ENCODE results near the gene JMJD8.

DNA sequence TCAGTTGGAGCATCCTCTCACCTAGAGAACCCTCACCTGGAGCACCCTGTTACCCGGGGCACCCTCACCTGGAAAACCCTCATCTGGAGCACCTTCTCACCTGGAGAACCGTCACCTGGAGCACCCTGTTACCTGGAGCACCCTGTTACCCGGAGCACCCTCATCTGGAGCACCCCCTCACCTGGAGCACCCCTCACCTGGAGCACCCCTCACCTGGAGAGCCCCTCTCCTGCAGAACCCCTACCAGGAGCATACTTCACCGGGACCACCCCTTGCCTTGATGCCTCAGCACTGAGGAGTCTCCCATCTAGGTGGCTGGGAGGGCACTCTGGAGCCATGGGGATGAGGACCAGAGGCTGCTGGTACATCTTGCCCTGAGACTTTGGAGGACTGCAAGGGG lies 24.8 kb upstream of the JMJD8 start:
- TF ChIP-seq, protein P1, sequence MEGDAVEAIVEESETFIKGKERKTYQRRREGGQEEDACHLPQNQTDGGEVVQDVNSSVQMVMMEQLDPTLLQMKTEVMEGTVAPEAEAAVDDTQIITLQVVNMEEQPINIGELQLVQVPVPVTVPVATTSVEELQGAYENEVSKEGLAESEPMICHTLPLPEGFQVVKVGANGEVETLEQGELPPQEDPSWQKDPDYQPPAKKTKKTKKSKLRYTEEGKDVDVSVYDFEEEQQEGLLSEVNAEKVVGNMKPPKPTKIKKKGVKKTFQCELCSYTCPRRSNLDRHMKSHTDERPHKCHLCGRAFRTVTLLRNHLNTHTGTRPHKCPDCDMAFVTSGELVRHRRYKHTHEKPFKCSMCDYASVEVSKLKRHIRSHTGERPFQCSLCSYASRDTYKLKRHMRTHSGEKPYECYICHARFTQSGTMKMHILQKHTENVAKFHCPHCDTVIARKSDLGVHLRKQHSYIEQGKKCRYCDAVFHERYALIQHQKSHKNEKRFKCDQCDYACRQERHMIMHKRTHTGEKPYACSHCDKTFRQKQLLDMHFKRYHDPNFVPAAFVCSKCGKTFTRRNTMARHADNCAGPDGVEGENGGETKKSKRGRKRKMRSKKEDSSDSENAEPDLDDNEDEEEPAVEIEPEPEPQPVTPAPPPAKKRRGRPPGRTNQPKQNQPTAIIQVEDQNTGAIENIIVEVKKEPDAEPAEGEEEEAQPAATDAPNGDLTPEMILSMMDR (IDR thresholded peaks at IDR 0.05), result no peak
- no peak for TF ChIP-seq POLR2A (IDR thresholded peaks at IDR 0.05)

All from lower leg skin (tissue), 3 donors.